Mucosa of rectum (tissue), 2 donors: Measurements from ENCODE around the gene ANXA3.
A peak's percentile ranks its signal among the peaks of the same experiment; 100 is the strongest.

Experiments used
- H3K27ac ChIP-seq, 2 donors: one replicate each; pipeline ENCODE4 v1.7.0; 2013; ENCODE audit warnings: inconsistent platforms in 2 of 2, low read depth in 2 of 2, low read length in 2 of 2
- H3K27me3 ChIP-seq, 2 donors: one replicate each; pipeline ENCODE4 v1.7.0; 2013; ENCODE audit warnings: low read length in 2 of 2; ENCODE audit not compliant: control insufficient read depth in 2 of 2, insufficient read depth in 2 of 2
- H3K36me3 ChIP-seq, 2 donors: one replicate each; pipeline ENCODE4 v1.7.0; 2013; ENCODE audit warnings: low read length in 2 of 2; ENCODE audit not compliant: control insufficient read depth in 2 of 2, insufficient read depth in 2 of 2
- H3K4me1 ChIP-seq, 2 donors: one replicate each; pipeline ENCODE4 v1.7.0; 2013; ENCODE audit warnings: low read length in 2 of 2, mild to moderate bottlenecking in 1 of 2; ENCODE audit not compliant: control insufficient read depth in 2 of 2, insufficient read depth in 2 of 2
- H3K4me3 ChIP-seq, 2 donors: one replicate each; pipeline ENCODE4 v1.7.0; 2013; ENCODE audit warnings: low read length in 2 of 2
- H3K9ac ChIP-seq, 2 donors: one replicate each; pipeline ENCODE4 v1.7.0; 2013; ENCODE audit warnings: low read length in 2 of 2, low read depth in 1 of 2, mild to moderate bottlenecking in 1 of 2
- H3K9me3 ChIP-seq, 2 donors: one replicate each; pipeline ENCODE4 v1.7.0; 2013; ENCODE audit warnings: low read length in 2 of 2; ENCODE audit not compliant: control insufficient read depth in 2 of 2
- donor health status: healthy.
- donor health status: Normal muscosa, but diverticular disease.

ANXA3 gene

GRCh38 chr4:78650106-78651024 lies 98.8 kb downstream of the ANXA3 start:
- Histone ChIP-seq H3K4me1 (peaks cover 0 to 12% of the 10 kb centered on the region in 2 donors), H3K4me3 (no peak overlapping the region), H3K9ac (no peak overlapping the region), H3K27ac (no peak overlapping the region), H3K27me3 (no peaks in the 10 kb centered on the region), H3K36me3 (no peaks in the 10 kb centered on the region), H3K9me3 (no peaks in the 10 kb centered on the region)

GRCh38 chr4:78651250-78651860 lies 99.8 kb downstream of the ANXA3 start:
- Histone ChIP-seq H3K4me1 (peaks cover 0 to 2% of the 10 kb centered on the region in 2 donors), H3K27ac (no peak overlapping the region)

GRCh38 chr4:78652282-78652876 lies 100.8 kb downstream of the ANXA3 start:
- Histone ChIP-seq H3K27ac (no peak overlapping the region), H3K4me1 (no peaks in the 10 kb centered on the region)

More at GRCh38 chr4:78651250-78651860, 99.8 kb downstream of the ANXA3 start:
- no peak overlapping the region for H3K9ac ChIP-seq
- H3K9me3 ChIP-seq: no peaks in the 10 kb centered on the region
- H3K27me3 ChIP-seq: no peaks in the 10 kb centered on the region
- no peak overlapping the region for H3K4me3 ChIP-seq
- no peaks in the 10 kb centered on the region for H3K36me3 ChIP-seq

GRCh38 chr4:78653655-78654054 lies 102.1 kb downstream of the ANXA3 start:
- Histone ChIP-seq H3K36me3 (no peaks in the 10 kb centered on the region), H3K4me1 (no peaks in the 10 kb centered on the region), H3K27ac (no peak overlapping the region)

More at GRCh38 chr4:78652282-78652876, 100.8 kb downstream of the ANXA3 start:
- no peaks in the 10 kb centered on the region for H3K27me3 ChIP-seq
- H3K9ac ChIP-seq: no peak overlapping the region
- no peak overlapping the region for H3K4me3 ChIP-seq
- no peaks in the 10 kb centered on the region for H3K9me3 ChIP-seq
- H3K36me3 ChIP-seq: no peaks in the 10 kb centered on the region

GRCh38 chr4:78654807-78655206 lies 103.2 kb downstream of the ANXA3 start:
- Histone ChIP-seq H3K36me3 (no peaks in the 10 kb centered on the region), H3K27me3 (no peaks in the 10 kb centered on the region), H3K27ac (no peak overlapping the region), H3K4me3 (no peak overlapping the region), H3K9ac (no peak overlapping the region), H3K4me1 (no peaks in the 10 kb centered on the region), H3K9me3 (no peaks in the 10 kb centered on the region)

More at GRCh38 chr4:78653655-78654054, 102.1 kb downstream of the ANXA3 start:
- H3K4me3 ChIP-seq: no peak overlapping the region
- H3K27me3 ChIP-seq: no peaks in the 10 kb centered on the region
- H3K9ac ChIP-seq: no peak overlapping the region
- no peaks in the 10 kb centered on the region for H3K9me3 ChIP-seq

- Histone ChIP-seq H3K27me3 (no peaks in the 10 kb centered on the region), H3K4me1 (peaks cover 5 to 7% of the 10 kb centered on the region in 2 donors), H3K9me3 (no peaks in the 10 kb centered on the region), H3K27ac (peak overlapping the region in 1 of 2 donors; percentile 6), H3K36me3 (no peaks in the 10 kb centered on the region), H3K4me3 (no peak overlapping the region), H3K9ac (no peak overlapping the region)
These were observed 105.4 kb downstream of the ANXA3 start for GRCh38 chr4:78656968-78657445.

GRCh38 chr4:78659264-78659663 lies 107.7 kb downstream of the ANXA3 start:
- Histone ChIP-seq H3K27ac (peak overlapping the region in 1 of 2 donors; percentile 11), H3K27me3 (no peaks in the 10 kb centered on the region), H3K4me1 (peaks cover 10 to 15% of the 10 kb centered on the region in 2 donors), H3K9me3 (no peaks in the 10 kb centered on the region), H3K36me3 (no peaks in the 10 kb centered on the region), H3K9ac (no peak overlapping the region), H3K4me3 (no peak overlapping the region)

- no peak overlapping the region for H3K4me3 ChIP-seq
- H3K27ac ChIP-seq: no peak overlapping the region
- H3K9me3 ChIP-seq: no peaks in the 10 kb centered on the region
- peaks cover 10 to 15% of the 10 kb centered on the region in 2 donors for H3K4me1 ChIP-seq
- no peak overlapping the region for H3K9ac ChIP-seq
- no peaks in the 10 kb centered on the region for H3K36me3 ChIP-seq
- H3K27me3 ChIP-seq: no peaks in the 10 kb centered on the region
These were observed 108.1 kb downstream of the ANXA3 start for GRCh38 chr4:78659665-78660064.
